Neutrophil (primary cell): ENCODE measurements around the gene FYN.

Source experiments
- H3K27ac ChIP-seq: fragments of 200-600 bp; sonication (generic); 2 replicates; pipeline ENCODE4 v1.5.1; 2016; ENCODE audit warnings: mild to moderate bottlenecking, moderate library complexity
- H3K27me3 ChIP-seq: fragments of 200-600 bp; sonication (generic); 2 replicates; pipeline ENCODE4 v1.6.0; 2016; ENCODE audit warnings: mild to moderate bottlenecking
- H3K36me3 ChIP-seq: fragments of 200-600 bp; sonication (generic); 2 replicates; pipeline ENCODE4 v1.5.1; 2017
- H3K4me1 ChIP-seq, 2 experiments: fragments of 200-600 bp in 1 of 2; sonication (generic) in 1 of 2; 1 replicate in 1 of 2; 2 replicates in 1 of 2; pipeline versions ENCODE4 v1.5.1 to v1.6.1; 2013 to 2016; ENCODE audit warnings: low read depth in 1 of 2, low read length in 1 of 2, mild to moderate bottlenecking in 1 of 2, moderate library complexity in 1 of 2; ENCODE audit not compliant: control insufficient read depth in 1 of 2, insufficient read depth in 1 of 2
- H3K4me3 ChIP-seq, 2 experiments: fragments of 200-600 bp in 1 of 2; sonication (generic) in 1 of 2; 1 replicate in 1 of 2; 2 replicates in 1 of 2; pipeline ENCODE4 v1.5.1; 2013 to 2016; ENCODE audit warnings: low read depth in 1 of 2, low read length in 1 of 2, mild to moderate bottlenecking in 1 of 2, moderate library complexity in 1 of 2
- H3K9me3 ChIP-seq: fragments of 200-600 bp; sonication (generic); 2 replicates; pipeline ENCODE4 v1.5.1; 2016
- CTCF ChIP-seq: fragments of 200-600 bp; sonication (generic); IDR thresholded peaks from 2 replicates; pipeline ENCODE4 v1.5.1; 2016; ENCODE audit warnings: antibody characterized with exemption

Gene FYN

GRCh38 chr6:111763381-111763780, 109.9 kb downstream of the FYN start:
- H3K4me1 ChIP-seq = no peaks in the 10 kb centered on the region
- no peaks in the 10 kb centered on the region for H3K9me3 ChIP-seq
- TF ChIP-seq CTCF = no peak
- no peak overlapping the region for H3K27ac ChIP-seq
- no peak overlapping the region for H3K4me3 ChIP-seq
- H3K36me3 ChIP-seq = no peaks in the 10 kb centered on the region
- peaks cover 13% of the 10 kb centered on the region for H3K27me3 ChIP-seq

DNA sequence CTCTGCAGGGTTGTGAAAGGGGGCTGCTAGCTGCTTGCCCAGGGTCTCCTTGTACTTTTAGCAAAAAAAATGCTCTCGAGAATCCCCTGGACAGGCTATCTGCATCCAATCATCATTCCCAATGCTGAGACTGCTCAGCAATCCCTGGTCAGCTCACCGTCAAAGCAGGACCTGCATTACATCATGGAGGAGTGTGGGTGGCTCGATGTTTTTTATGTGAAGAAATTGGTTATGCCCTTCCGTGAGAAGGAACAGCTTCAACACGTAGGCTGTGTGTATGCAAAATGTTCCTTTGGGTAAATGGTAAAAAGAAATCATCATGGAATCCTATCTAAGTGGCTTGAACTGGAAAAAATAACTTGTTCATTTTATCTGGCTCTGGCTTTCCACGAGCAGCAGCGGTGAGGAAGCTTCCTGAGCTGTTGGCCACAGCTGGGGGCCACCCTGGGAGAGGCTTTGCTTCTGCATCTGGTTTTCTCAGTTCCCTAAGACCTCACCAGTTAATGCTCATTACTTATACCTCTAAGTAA, 111.4 kb downstream of the FYN start:
- no peaks in the 10 kb centered on the region for H3K4me1 ChIP-seq

DNA sequence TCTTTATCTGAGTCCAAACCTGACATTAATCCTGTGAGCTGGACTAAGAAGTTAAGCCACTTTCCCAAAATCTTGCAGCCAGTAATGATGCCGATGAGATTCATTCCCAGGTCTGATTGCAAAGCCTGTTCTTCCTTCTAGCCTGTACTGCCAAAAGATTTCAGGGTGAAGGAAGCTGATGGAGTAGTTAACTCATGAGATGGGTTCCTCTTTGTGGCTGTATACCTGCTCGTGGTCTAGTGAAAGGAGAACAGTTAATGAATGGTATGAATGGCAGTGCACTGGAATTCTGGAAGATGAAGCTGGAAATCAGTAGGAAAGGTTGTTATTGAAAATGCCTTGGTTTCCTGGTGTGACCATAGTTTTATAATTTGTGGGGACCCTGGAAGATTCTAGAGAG, 112.0 kb downstream of the FYN start:
- H3K4me3 ChIP-seq = no peak overlapping the region
- H3K9me3 ChIP-seq = no peaks in the 10 kb centered on the region
- H3K27ac ChIP-seq = no peak overlapping the region
- H3K36me3 ChIP-seq = no peaks in the 10 kb centered on the region
- peaks cover 13% of the 10 kb centered on the region for H3K27me3 ChIP-seq
- H3K4me1 ChIP-seq = no peaks in the 10 kb centered on the region
- TF ChIP-seq CTCF = no peak

More for the DNA sequence above, 111.4 kb downstream of the FYN start:
- Histone ChIP-seq H3K27ac (no peak overlapping the region), H3K27me3 (peaks cover 13% of the 10 kb centered on the region), H3K9me3 (no peaks in the 10 kb centered on the region), H3K36me3 (no peaks in the 10 kb centered on the region), H3K4me3 (no peak overlapping the region)
- no peak for TF ChIP-seq CTCF

- Histone ChIP-seq H3K4me1 (no peaks in the 10 kb centered on the region), H3K9me3 (no peaks in the 10 kb centered on the region), H3K36me3 (no peaks in the 10 kb centered on the region), H3K27ac (no peak overlapping the region), H3K27me3 (peaks cover 13% of the 10 kb centered on the region), H3K4me3 (no peak overlapping the region)
- TF ChIP-seq CTCF = no peak
Observed at GRCh38 chr6:111759836-111760785, 113.1 kb downstream of the FYN start.

DNA sequence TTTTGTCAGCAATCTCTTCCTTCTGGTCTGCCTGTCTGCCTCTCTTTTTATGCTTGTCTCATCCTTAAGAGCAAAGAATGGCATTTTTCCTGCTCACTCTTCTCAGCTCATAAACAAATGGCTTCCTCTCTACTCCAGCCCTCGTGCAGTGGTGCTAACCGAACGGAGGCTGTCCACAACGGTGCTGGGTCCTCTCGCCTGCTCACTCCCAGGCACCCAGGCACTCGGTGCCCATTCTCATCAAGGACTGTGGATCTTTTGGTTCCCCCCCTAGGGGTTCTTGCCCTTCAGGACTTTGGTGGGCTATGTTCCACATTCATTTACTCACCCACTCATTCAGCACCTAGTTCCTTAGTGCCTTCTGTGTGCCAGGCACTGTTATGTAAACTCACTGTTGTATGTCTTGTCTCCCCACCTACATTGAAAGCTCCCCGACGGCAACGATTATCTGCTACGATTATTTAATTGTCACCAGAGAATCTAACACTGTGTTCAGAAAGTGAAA, 113.9 kb downstream of the FYN start:
- Histone ChIP-seq H3K36me3 (no peaks in the 10 kb centered on the region), H3K9me3 (no peaks in the 10 kb centered on the region), H3K27me3 (peaks cover 13% of the 10 kb centered on the region), H3K27ac (no peak overlapping the region), H3K4me3 (no peak overlapping the region), H3K4me1 (no peaks in the 10 kb centered on the region)
- no peak for TF ChIP-seq CTCF
